Stimulated activated CD8-positive, alpha-beta memory T cell treated with anti-CD3 and anti-CD28 coated beads, Interleukin-15, amount 100 ng/mL, for 1 hour (primary cell): Measurements from ENCODE around the gene GPD1L.
"Not testable (repeated sequence)": the region's sequence is repeated elsewhere in the genome, so short reads cannot be mapped to it uniquely, and the experiment has no call there.

Experiments
- DNase-seq: peaks from one replicate; pipeline ENCODE4 v3.0.0-alpha.2; 2020; ENCODE audit warnings: low read depth

GPD1L gene

DNA sequence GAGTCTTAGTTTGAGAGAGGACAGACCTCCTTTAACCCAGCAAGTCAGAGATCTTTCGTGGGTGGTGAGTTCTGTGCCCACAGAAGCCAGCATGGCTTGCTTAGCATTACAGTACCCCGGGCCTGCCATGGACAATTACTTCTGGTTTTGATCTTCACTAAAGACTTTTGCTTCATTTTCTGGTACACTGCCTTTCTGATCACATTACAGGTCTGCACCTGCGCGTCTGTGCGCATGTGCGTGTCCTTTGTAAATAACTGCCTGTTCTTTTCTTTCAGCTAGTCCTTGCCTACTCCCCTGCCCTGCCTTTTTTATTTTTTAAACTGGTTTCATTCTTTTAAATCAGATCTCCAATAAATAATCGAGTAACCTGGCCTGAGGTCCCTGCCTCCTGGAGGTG lies 74.9 kb downstream of the GPD1L start:
- no peak for DNase-seq

DNA sequence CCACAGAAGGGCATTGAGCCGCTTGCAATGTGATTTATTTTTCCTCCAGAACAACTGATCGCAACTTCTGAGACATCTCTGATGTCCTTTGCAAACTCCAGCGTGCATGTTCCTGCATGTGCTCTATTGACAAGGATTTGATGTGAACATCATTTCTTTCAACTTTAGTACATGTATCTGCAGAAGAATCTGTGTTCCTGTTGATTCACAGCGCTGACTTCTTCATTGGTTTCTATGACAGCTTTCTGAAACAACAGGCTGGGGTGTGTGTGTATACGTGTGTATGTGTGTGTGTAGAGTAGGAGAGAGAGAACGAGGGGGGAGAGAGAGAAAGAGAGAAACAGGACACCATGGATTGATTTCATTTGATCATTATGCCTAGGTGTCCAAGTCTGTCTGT lies 75.4 kb downstream of the GPD1L start:
- no peak for DNase-seq

DNA sequence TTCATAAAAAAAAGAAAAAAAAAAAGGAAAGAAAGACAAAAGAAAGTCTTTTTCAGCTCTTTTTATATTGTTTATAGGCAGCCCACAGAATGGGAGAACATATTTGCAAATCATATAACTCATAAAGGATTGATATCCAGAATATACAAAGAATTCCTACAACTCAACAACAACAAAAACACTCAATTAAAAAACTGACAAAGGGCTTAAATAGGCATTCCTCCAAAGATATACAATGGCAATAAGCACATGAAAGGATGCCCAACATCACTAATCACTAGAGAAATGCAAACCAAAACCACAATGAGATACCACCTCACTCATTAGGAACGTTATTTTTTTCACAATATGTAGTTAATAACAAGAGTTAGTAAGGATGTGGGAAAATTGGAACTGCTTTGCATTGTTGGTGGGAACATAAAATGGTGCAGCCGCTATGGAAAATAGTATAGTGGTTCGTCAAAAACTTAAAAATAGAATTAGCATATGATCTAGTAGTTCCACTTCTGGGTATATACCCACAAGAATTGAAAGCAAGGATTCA lies 77.8 kb downstream of the GPD1L start:
- no peak for DNase-seq

DNA sequence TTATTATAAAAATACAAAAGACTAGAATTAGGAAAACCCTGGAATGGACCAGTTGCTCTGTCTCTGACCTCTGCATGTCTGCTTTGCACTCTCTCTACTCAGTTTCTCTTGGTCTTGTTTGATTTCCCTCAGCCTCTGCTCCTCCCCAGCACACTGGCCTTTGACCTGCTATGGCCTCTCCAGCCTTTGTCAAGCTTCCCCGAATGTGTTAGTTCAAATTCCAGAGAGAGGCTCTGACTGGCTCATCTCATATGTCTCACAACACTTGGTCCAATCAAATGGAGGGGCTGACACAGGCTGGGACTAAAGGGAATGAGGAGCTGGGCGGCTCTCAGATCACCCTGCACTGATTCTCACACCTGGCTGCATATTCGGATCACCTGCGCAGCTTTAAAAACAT lies 79.7 kb downstream of the GPD1L start:
- DNase-seq: no peak

DNA sequence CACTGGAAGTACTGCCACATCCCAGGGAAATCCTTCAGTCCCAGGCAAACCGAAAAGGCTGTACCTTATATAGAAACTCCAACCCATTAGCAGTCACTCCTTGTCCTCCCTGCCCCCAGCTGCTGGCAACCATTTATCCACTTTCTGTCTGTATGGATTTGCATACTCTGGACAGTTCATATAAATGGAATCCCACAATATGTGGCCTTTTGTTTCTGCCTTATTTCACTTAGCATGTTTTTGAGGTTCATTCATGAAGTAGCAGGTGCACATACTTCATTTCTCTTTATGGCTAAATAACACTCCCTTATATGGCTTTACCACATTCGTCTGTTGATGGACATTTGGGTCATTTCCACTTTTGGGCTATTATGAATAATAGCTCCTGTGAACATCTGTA lies 80.5 kb downstream of the GPD1L start:
- DNase-seq: no peak

DNA sequence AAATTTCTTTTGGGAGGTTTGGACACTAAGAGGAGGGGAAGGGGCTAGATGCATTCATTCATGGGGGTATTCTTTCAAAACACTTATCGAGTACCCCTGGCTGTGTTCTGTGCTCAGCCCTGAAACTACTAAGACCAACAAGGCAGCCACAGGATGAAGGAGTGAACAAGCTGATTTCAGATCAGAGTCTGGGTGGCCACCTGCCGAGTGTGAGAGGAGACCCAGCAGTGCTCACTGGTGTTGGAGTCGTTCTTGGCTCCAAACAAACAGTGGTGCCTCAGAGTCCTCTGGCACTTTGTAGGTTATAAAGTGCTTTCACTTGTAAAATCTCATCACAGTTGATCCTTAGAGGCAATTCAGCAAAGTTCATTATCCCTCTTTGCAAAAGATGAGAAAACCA lies 83.3 kb downstream of the GPD1L start:
- DNase-seq: no peak

DNA sequence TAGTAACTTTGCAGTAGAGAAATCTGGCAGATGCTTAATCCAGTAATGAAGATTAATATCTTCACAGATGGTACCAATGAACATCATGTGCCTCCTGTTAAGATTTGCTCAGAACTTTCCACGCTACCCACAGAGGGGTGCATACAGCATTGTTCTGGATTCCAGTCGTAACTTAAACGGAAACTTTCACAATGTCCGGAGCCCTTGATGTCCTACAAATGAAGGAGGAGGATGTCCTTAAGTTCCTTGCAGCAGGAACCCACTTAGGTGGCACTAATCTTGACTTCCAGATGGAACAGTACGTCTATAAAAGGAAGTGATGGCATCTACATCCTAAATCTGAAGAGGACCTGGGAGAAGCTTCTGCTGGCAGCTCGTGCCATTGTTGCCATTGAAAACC lies 84.1 kb downstream of the GPD1L start:
- DNase-seq: not testable (repeated sequence)

DNA sequence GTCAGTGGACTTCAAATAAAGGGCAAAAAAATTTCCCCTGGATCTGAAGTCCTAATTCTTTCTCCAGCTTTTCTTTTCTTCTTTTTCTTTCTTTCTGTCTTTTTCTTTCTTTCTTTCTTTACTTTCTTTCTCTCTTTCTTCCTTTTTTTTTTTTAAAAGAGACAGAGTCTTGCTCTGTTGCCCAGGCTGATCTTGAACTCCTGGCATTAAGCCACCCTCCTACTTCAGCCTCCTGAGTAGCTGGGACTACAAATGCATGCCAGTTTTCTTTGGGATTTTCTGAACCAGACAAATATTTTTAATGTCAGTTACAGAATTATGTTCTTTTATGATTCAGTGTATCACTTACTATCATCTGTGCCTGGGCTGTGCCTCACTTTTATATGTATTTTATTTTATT lies 86.7 kb downstream of the GPD1L start:
- DNase-seq: no peak

DNA sequence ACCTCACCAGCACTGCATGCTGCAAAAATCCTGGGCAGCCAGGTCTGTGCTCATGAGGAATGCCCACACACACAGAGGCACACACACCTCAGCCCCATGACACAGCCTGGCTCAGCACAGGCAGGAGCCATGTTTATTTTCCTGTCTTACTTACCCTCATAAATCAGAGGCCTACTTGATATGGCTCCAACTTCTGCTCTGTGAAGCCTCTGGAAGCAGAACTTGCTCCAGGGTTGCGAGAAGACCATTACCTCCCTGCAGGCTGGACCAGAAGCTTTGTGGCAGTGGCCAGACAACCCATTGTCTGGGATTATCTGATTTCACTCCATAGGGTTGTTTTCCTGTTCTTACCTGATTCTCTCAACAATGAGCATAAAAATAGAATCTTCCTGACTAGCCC lies 88.2 kb downstream of the GPD1L start:
- no peak for DNase-seq

DNA sequence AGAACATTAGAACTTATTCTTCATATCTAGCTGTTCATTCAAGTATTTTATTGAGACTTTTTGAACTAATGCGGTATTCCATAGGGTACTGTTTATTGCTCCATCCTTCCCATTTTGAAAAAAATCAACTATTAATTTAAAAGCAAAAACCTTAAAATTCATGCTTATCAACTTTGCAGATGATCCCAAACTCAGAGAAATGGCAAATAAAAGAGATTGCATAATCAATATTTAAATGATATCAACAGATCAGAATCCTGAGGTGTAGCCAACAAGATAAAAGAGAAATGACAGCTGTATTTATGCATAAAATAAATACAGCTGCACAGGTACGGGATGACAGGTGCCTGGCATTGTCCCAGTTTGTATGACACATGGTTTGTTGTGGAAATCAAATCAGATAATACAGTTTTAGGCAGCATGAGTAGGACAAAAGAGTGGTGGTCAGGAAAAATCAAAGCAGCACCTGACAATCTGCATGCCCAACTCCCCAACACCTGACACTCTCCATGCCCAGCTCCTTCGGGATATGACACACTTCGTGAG lies 89.6 kb downstream of the GPD1L start:
- no peak for DNase-seq

DNA sequence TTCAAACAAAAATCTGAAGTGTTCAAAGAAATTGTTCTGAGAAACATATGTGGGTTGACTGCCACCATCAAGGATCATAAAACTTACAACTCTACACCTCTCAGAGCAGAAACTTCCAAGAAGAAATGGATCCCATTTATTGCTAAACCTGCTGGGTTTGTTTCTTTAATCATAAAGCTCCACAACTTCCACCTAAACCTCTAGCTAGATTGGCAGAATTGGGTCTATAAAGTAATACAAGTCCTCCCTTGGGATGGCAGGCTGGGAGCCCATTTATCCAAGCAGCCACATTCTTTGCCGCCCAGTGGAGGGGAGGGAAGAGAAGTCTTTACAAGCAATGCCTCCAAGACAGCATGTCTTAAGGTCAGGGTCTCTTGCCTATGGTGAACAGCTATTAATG lies 91.6 kb downstream of the GPD1L start:
- DNase-seq: no peak

DNA sequence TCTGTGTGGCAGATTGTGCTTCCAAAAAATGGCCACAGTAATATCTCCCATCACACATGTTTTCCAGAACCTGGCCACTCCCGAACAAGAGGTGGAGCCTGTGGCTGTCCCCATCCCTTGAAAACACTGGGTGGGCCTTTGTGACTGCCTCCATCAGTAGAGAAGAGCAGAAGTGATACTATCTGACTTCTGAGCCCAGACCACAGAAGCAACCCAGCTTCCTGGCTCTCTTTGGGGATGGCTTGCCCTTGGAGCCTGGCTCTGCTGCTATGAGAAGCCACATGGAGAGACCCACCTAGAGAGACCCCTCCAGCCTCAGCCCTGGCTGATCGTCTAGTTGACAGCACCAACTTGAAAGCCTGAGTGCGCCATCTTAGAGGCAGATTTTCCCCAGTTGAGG lies 92.3 kb downstream of the GPD1L start:
- no peak for DNase-seq

DNA sequence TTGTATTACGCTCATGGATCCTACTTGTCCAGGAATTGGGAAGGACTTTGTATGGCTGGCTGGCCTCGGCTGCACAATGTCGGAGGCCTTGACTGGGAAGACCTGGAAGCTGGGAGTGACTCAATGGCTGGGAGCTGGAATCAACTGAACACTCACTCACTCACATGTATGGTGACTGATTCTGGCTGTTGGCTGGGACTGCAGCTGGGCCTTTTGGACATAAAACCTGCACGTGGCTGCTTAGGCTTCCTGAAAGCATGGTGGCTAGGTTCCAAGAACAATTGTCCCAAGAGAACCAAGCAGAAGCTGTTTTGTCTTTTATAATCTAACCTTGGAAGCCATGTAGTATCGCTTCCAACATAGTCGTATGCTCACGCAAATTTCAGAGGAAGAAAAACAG lies 94.1 kb downstream of the GPD1L start:
- no peak for DNase-seq

DNA sequence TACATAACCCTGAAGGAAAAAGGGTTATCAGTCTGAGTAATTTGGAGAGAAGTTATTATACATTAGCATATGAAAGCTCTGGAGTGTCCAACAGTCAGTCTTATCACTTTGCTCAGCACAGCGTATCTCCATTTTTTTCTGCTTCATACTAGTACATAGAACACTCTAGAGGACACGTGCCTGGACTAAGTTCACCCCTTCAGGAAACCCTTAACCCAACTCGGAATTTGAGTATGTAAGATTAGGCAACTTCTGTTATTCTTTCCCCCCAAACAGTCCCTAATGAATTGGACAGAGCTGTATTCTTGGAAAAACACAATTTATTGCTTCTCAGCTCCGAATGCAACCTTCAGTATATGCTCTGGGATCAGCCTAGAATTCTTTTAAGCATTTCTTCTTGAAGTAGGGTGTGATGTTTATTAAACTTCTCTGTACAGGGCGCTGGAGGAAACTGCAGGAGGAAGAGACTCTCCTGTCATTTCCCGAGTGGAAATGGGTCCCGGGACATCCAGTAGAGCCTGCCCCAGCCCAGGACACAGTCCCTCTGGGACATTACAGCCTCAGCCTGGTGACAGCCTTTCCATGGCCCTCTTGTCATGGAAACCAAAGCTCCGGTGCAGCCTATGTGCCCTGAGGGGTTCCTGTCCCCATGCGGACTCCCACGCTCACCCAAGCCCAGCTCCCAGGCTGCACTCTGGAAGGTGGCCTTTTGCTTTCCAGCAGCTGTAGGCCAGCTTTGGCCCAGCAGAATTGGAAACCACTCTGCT lies 94.8 kb downstream of the GPD1L start:
- no peak for DNase-seq

DNA sequence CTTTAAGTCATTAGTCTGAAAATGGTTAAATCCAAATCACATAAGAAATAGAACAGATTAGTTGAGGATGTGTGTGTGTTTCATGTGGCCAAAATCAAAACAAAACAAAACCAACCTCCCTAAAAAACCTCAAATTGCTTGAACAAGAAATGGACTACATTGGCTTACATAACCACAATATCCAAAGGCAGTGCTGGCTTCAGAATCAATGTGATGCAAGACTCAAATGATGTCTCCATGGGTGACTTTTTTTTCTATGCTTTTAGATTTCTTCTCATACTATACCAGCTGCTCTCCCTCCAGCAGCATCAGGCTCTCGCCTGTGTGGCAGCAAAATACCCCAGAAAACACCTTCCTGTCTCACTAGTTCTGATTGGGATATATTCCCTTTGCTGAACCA lies 96.1 kb downstream of the GPD1L start:
- DNase-seq: no peak

DNA sequence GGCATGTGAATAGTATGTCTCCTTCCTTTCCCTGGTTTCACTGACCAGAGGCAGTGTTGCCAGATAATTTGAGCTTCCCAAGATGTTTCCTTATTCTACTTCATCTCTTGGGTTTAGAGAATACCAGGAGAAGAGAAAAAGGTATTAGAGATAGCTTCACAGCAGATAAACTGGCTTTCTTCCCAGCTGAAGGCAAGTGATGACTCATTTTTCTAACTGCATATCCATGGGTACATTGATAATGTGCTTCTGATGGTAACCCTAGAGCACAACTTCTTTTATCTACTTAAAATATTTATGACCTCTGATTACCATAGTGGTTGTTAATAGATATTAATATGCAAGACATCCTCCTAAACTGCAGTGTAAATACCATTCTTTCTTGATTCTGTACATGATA lies 97.4 kb downstream of the GPD1L start:
- DNase-seq: no peak

DNA sequence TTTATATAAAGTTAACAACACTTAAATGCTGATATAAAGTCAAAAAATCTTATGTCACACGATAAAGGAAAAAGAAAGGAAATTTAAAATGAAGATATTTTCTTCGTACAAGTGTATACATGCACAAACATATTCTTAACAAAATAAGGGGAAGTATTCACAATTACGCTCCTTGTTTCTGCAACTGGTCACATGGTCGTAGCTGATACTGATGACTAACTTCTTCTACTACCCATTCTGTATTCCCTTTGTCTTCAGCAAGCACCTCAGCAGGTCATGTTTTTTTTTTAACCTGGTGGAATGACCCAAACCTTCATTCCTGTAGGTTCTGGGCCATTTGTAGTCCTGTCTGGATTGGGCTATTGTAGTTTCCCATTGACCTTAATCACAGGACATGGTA lies 102.0 kb downstream of the GPD1L start:
- no peak for DNase-seq

DNA sequence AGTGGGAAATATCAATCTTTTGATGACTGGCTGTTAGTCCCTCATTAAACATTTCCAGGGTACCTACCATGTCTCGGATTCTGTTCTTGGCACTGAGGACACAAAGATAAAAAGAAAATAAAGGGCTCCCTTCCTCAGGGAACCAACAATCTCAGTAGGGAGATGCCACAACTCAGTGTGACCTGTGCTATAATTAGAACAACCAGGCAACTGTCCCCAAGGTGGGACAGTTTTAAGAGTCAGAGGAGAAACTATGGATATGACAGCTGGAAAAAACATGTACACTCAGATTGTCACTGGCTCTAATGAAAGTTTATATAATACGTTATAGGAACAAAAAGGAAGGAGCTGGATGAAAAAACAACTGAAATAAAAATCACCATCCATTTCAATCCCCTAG lies 108.8 kb downstream of the GPD1L start:
- no peak for DNase-seq

DNA sequence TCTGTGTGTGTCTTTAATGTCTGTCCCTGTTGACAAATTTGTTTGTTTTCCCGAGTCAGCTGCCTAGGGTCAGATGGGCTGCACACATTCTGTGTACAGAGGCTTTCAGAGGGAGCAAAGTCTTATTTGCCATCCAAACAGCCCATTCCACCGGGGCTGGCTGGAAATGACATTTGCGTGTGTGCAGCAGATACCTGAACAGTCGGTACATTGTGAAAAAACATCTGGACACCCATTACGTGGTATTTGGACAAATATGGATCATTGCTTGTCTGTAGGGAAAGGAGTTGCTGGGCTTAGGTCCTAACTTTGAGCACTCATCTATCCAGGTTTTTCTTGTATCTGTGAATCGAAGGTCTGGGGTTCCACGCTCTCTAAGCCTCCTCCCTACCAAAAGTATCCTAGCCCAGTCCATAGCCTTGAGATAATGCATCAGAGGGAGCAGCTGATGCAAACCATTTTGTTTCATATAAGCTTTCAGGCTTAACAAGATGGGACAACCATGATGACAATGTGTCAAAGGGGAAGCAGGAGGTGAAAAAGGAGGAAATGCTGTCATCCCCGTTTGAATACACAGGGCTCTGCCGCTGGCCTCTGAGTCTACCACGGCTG lies 109.9 kb downstream of the GPD1L start:
- DNase-seq: no peak

DNA sequence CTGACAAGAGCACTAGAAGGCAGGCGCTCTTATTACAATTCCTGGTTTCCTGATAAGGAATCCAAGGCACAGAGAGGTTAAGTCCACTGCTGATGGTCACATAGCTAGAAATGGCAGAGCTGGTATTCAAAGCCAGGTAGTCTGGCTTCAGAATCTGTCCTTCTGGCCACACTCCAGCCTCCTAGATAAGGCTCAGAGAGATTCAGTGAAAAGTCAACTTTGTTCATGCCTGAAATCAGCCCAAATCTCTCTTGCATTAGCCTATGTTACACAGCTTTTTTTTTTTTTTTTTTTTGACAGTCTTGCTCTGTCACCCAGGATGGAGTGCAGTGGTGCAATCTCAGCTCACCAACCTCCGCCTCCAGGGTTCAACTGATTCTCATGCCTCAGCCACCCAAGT lies 110.9 kb downstream of the GPD1L start:
- DNase-seq: no peak
